ENCODE results near the gene ERAP2. TPM values are rescaled to one million over a fixed set of nuclear protein-coding genes. Genes with fewer than 3 reads are reported as not detected.

Gene ERAP2, protein sequence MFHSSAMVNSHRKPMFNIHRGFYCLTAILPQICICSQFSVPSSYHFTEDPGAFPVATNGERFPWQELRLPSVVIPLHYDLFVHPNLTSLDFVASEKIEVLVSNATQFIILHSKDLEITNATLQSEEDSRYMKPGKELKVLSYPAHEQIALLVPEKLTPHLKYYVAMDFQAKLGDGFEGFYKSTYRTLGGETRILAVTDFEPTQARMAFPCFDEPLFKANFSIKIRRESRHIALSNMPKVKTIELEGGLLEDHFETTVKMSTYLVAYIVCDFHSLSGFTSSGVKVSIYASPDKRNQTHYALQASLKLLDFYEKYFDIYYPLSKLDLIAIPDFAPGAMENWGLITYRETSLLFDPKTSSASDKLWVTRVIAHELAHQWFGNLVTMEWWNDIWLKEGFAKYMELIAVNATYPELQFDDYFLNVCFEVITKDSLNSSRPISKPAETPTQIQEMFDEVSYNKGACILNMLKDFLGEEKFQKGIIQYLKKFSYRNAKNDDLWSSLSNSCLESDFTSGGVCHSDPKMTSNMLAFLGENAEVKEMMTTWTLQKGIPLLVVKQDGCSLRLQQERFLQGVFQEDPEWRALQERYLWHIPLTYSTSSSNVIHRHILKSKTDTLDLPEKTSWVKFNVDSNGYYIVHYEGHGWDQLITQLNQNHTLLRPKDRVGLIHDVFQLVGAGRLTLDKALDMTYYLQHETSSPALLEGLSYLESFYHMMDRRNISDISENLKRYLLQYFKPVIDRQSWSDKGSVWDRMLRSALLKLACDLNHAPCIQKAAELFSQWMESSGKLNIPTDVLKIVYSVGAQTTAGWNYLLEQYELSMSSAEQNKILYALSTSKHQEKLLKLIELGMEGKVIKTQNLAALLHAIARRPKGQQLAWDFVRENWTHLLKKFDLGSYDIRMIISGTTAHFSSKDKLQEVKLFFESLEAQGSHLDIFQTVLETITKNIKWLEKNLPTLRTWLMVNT
- 61.4 and 141 TPM in 2 replicates for total RNA-seq

DNA sequence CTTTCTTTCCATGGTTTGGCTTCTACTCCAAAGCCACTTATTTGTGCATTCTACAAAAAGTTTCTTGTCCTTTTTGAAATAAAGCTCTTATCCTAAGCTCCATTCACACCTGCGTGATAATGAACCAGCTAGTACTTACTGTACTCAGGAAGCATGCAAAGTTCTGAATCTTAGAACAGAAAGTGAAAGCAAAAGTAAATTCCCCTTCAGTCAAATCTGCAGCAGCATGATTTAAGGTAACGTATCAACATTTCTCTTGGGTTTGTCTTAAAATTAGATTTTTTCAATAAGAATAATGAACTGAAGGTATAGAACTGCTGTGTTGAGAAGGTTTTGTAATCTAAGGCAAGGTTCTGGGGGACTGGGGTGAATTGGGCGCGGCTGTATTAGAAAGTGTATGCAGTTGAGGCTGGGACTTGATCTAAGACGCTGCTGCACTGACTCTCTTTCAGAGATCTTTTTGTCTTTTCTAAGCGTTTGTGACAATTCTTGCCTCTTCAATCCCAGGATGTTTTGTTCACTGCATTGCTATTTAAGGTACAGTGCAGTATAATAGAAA, at the start of gene ERAP2:
Gene ERAP2 (plus strand): TSS at position 209 of the 559 bp plus-strand sequence. CDS start 3,186 bp downstream, outside the sequence.

DNA sequence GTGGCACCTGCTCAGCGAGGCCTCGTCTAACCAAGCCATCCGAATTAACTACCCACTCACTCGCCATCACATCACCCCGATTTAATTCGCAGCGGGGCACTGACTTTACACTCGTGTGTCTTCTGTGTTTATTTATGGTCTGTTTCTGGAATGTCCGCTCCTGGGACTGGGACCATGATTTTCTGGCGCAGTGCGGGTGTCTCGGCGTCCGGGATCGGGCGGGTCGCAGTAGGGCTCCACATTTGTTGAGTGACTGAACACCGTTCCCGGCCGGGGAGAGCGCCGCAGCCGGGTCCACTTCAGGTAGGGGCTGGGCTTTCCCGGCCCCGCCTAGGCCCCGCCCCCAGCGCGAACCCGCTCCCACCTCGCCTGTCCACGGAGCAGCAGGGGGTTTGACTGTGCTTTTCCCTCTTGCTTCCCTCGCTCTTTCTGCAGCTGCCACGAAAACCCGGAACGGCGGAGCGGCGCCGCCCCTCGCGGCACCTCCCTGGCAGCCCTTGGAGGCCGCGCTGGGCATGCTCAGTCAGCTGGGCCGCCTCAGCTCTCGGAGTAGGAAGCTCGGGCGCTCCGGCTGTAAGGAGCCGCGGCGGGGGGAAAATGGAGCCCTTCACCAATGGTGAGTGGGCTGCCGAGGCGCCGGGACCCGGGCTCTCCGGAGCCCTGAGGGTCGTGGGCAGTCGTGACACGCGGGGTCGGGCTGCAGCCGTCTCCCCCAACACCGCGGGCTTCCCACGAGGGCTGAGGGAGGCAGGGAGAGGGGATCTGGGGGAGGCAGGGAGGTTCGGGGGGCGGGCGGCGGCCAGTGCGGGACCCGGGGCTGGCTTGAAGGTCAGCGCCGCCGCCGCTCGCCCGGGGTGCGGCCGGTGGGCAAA, 59.5 kb downstream of the ERAP2 start, which contains the start of gene LNPEP:
Gene LNPEP (plus strand): TSS at position 522 of the 872 bp plus-strand sequence. CDS start 76 bp downstream, at position 598.

Other genes starting within 250 kb of the ERAP2 start
- 76.4 and 102 TPM in 2 replicates for gene CAST, start 214.1 kb upstream of the ERAP2 start, total RNA-seq
- 53.1 and 97.4 TPM in 2 replicates for gene ERAP1, start 68.6 kb upstream of the ERAP2 start, total RNA-seq
- 22.5 and 52.2 TPM in 2 replicates for gene LNPEP, start 59.6 kb downstream of the ERAP2 start, total RNA-seq